Mesendoderm (in vitro differentiated cells): ENCODE data around the gene WASL.

Experiments
- DNase-seq: peaks from one replicate; pipeline ENCODE4 v3.0.0; 2013
- H2AK5ac ChIP-seq: 2 replicates; pipeline ENCODE4 v1.6.1; 2013; ENCODE audit warnings: low read length, inconsistent platforms
- H2BK120ac ChIP-seq: 2 replicates; pipeline ENCODE4 v1.6.1; 2013; ENCODE audit warnings: low read depth, mild to moderate bottlenecking, low read length, moderate library complexity, mixed read lengths
- H2BK15ac ChIP-seq: replicated peaks from 2 replicates; pipeline ENCODE4 v1.6.1; 2013; ENCODE audit warnings: low read depth, mild to moderate bottlenecking, moderate library complexity
- H2BK5ac ChIP-seq: 2 replicates; pipeline ENCODE4 v1.6.1; 2013; ENCODE audit warnings: low read length, inconsistent platforms
- H3K18ac ChIP-seq: 2 replicates; pipeline ENCODE4 v1.6.1; 2013; ENCODE audit warnings: mild to moderate bottlenecking, low read length, mixed read lengths
- H3K23ac ChIP-seq: one replicate; pipeline ENCODE4 v1.6.1; 2013; ENCODE audit warnings: low read length
- H3K27ac ChIP-seq: 2 replicates; pipeline ENCODE4 v1.5.1; 2013; ENCODE audit warnings: low read depth, mild to moderate bottlenecking, inconsistent platforms, low read length, moderate library complexity
- H3K27me3 ChIP-seq: 2 replicates; pipeline ENCODE4 v1.6.1; 2013; ENCODE audit warnings: low read length, control low read depth, mild to moderate bottlenecking, inconsistent platforms; ENCODE audit not compliant: insufficient read depth, poor library complexity
- H3K36me3 ChIP-seq: 2 replicates; pipeline ENCODE4 v1.6.1; 2013; ENCODE audit warnings: low read length, inconsistent platforms; ENCODE audit not compliant: control insufficient read depth, insufficient read depth
- H3K4ac ChIP-seq: one replicate; pipeline ENCODE4 v1.6.1; 2013; ENCODE audit warnings: low read depth, mild to moderate bottlenecking, low read length, moderate library complexity
- H3K4me1 ChIP-seq: 2 replicates; pipeline ENCODE4 v1.6.1; 2013; ENCODE audit warnings: low read depth, low read length, inconsistent platforms; ENCODE audit not compliant: control insufficient read depth
- H3K4me2 ChIP-seq: 2 replicates; pipeline ENCODE4 v1.6.1; 2013; ENCODE audit warnings: low read length
- H3K4me3 ChIP-seq: 2 replicates; pipeline ENCODE4 v1.5.1; 2013; ENCODE audit warnings: mild to moderate bottlenecking, low read length
- H3K56ac ChIP-seq: one replicate; pipeline ENCODE4 v1.6.1; 2013; ENCODE audit warnings: low read length
- H3K79me1 ChIP-seq: 2 replicates; pipeline ENCODE4 v1.6.1; 2013; ENCODE audit warnings: low read length, inconsistent platforms
- H3K79me2 ChIP-seq: 2 replicates; pipeline ENCODE4 v1.6.1; 2013; ENCODE audit warnings: mild to moderate bottlenecking, low read length; ENCODE audit not compliant: control insufficient read depth, insufficient read depth
- H3K9ac ChIP-seq: 2 replicates; pipeline ENCODE4 v1.6.1; 2013; ENCODE audit warnings: low read length, inconsistent platforms
- H4K5ac ChIP-seq: one replicate; pipeline ENCODE4 v1.6.1; 2013; ENCODE audit warnings: low read length
- H4K8ac ChIP-seq: one replicate; pipeline ENCODE4 v1.6.1; 2013; ENCODE audit warnings: low read depth, mild to moderate bottlenecking, control low read depth, low read length, moderate library complexity
- WGBS: extraction: QIAGEN DNeasy Blood & Tissue Kit; methylation state at CpG from one replicate; pipeline ENCODE4 v1.1.7; 2013; ENCODE audit warnings: low lambda C conversion rate, missing lambda C conversion rate; ENCODE audit not compliant: insufficient coverage; ENCODE audit errors: extremely low coverage; 5-methylcytosine and 5-hydroxymethylcytosine counted together

Gene WASL

GRCh38 chr7:123649964-123650363, 98.8 kb downstream of the WASL start:
- WGBS, result no CpG with 5 or more reads among the region's 2 CpGs
- no peak overlapping the region for H2BK15ac ChIP-seq

GRCh38 chr7:123647106-123647730, 101.6 kb downstream of the WASL start:
- no peak overlapping the region for H2BK15ac ChIP-seq
- H3K36me3 ChIP-seq, result no peaks in the 10 kb centered on the region
- H3K79me1 ChIP-seq, result no peaks in the 10 kb centered on the region
- WGBS, result no CpG with 5 or more reads among the region's 7 CpGs
- no peak for DNase-seq
- H3K79me2 ChIP-seq, result no peaks in the 10 kb centered on the region
- H3K27ac ChIP-seq, result no peak overlapping the region
- H3K4me3 ChIP-seq, result no peak overlapping the region
- no peak overlapping the region for H3K18ac ChIP-seq
- peaks cover 3% of the 10 kb centered on the region for H3K4me1 ChIP-seq
- H2BK120ac ChIP-seq, result no peak overlapping the region
- H4K5ac ChIP-seq, result no peak overlapping the region
- no peak overlapping the region for H3K56ac ChIP-seq
- no peak overlapping the region for H4K8ac ChIP-seq
- H3K23ac ChIP-seq, result no peak overlapping the region
- H3K4me2 ChIP-seq, result no peak overlapping the region
- no peak overlapping the region for H3K9ac ChIP-seq
- H3K27me3 ChIP-seq, result no peaks in the 10 kb centered on the region
- H2AK5ac ChIP-seq, result no peak overlapping the region
- no peak overlapping the region for H2BK5ac ChIP-seq
- H3K4ac ChIP-seq, result no peak overlapping the region

More at GRCh38 chr7:123649964-123650363, 98.8 kb downstream of the WASL start:
- Histone ChIP-seq H3K27ac (no peak overlapping the region), H3K36me3 (no peaks in the 10 kb centered on the region), H3K4me1 (no peaks in the 10 kb centered on the region), H3K9ac (no peak overlapping the region), H3K79me1 (no peaks in the 10 kb centered on the region), H4K8ac (no peak overlapping the region), H3K56ac (no peak overlapping the region), H3K4me2 (no peak overlapping the region), H2BK120ac (no peak overlapping the region), H2AK5ac (no peak overlapping the region), H3K23ac (no peak overlapping the region), H3K4ac (no peak overlapping the region), H3K79me2 (no peaks in the 10 kb centered on the region), H3K4me3 (no peak overlapping the region), H4K5ac (no peak overlapping the region), H3K27me3 (no peaks in the 10 kb centered on the region), H3K18ac (no peak overlapping the region), H2BK5ac (no peak overlapping the region)
- DNase-seq, result no peak

- Histone ChIP-seq H3K27ac (no peak overlapping the region), H4K5ac (no peak overlapping the region), H3K4me2 (no peak overlapping the region), H3K79me1 (no peaks in the 10 kb centered on the region), H3K4ac (no peak overlapping the region), H3K27me3 (no peaks in the 10 kb centered on the region), H3K18ac (no peak overlapping the region), H2BK5ac (no peak overlapping the region), H2AK5ac (no peak overlapping the region), H3K56ac (no peak overlapping the region), H4K8ac (no peak overlapping the region), H3K4me1 (peaks cover 3% of the 10 kb centered on the region), H3K79me2 (no peaks in the 10 kb centered on the region), H3K23ac (no peak overlapping the region), H3K9ac (no peak overlapping the region), H2BK120ac (no peak overlapping the region), H3K36me3 (no peaks in the 10 kb centered on the region), H3K4me3 (no peak overlapping the region), H2BK15ac (no peak overlapping the region)
- no CpG with 5 or more reads among the region's 3 CpGs for WGBS
- DNase-seq, result no peak
These were observed 103.3 kb downstream of the WASL start for GRCh38 chr7:123645516-123645915.

GRCh38 chr7:123643495-123644441, 105.0 kb downstream of the WASL start:
- H3K4ac ChIP-seq, result no peak overlapping the region
- peak overlapping the region; percentile 21 for H3K18ac ChIP-seq
- H3K4me1 ChIP-seq, result peaks cover 3% of the 10 kb centered on the region
- H3K4me2 ChIP-seq, result no peak overlapping the region
- H2BK5ac ChIP-seq, result no peak overlapping the region
- peak overlapping the region; percentile 28 for H4K8ac ChIP-seq
- H3K23ac ChIP-seq, result no peak overlapping the region
- H2BK120ac ChIP-seq, result no peak overlapping the region
- peak overlapping the region; percentile 18 for H3K27ac ChIP-seq
- H3K79me2 ChIP-seq, result no peaks in the 10 kb centered on the region
- no peaks in the 10 kb centered on the region for H3K79me1 ChIP-seq
- no peak overlapping the region for H3K4me3 ChIP-seq
- H3K27me3 ChIP-seq, result no peaks in the 10 kb centered on the region
- H2BK15ac ChIP-seq, result no peak overlapping the region
- no peak overlapping the region for H4K5ac ChIP-seq
- H3K9ac ChIP-seq, result peak overlapping the region; percentile 4
- no peaks in the 10 kb centered on the region for H3K36me3 ChIP-seq
- H3K56ac ChIP-seq, result no peak overlapping the region
- DNase-seq, result peak; percentile 86
- WGBS, result no CpG with 5 or more reads among the region's 6 CpGs
- H2AK5ac ChIP-seq, result no peak overlapping the region

- H3K4ac ChIP-seq, result peak overlapping the region; percentile 4
- no CpG with 5 or more reads among the region's 5 CpGs for WGBS
These were observed 106.9 kb downstream of the WASL start for GRCh38 chr7:123641901-123642300.

More at GRCh38 chr7:123641901-123642300, 106.9 kb downstream of the WASL start:
- H3K27me3 ChIP-seq, result no peaks in the 10 kb centered on the region
- peaks cover 5% of the 10 kb centered on the region for H3K4me1 ChIP-seq
- no peaks in the 10 kb centered on the region for H3K79me2 ChIP-seq
- H3K9ac ChIP-seq, result no peak overlapping the region
- no peak overlapping the region for H4K5ac ChIP-seq
- no peaks in the 10 kb centered on the region for H3K79me1 ChIP-seq
- H3K36me3 ChIP-seq, result no peaks in the 10 kb centered on the region
- DNase-seq, result no peak
- H3K23ac ChIP-seq, result no peak overlapping the region
- H3K18ac ChIP-seq, result no peak overlapping the region
- H3K27ac ChIP-seq, result no peak overlapping the region
- H3K56ac ChIP-seq, result no peak overlapping the region
- H3K4me2 ChIP-seq, result no peak overlapping the region
- H2BK15ac ChIP-seq, result no peak overlapping the region
- H2BK5ac ChIP-seq, result no peak overlapping the region
- H2AK5ac ChIP-seq, result no peak overlapping the region
- H3K4me3 ChIP-seq, result no peak overlapping the region
- no peak overlapping the region for H4K8ac ChIP-seq
- H2BK120ac ChIP-seq, result no peak overlapping the region
